Measurements from ENCODE around the gene PITX3. TPM values are rescaled to one million over a fixed set of nuclear protein-coding genes. Genes with fewer than 3 reads are reported as not detected.

PITX3 gene
- total RNA-seq, 1 donor, result not detected

DNA sequence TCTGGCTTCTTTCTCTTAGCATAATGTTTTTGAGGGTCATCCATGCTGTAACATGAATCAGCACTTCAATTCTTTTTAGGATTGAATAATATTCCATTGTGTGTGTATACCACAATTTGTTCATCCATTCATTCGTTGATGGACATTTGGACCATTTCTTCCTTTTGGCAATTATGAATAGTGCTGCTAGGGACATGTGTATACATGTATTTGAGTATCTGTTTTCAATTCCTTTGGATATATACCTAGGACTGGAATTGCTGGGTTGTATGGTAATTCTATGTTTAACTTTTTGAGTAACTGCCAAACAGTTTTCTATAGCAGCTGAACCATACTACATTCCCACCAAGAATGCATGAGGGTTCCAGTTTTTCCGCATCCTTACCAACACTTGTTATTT lies 43.2 kb upstream of the PITX3 start:
- DNase-seq (ENCODE audit: low read depth), result no peak
- TF ChIP-seq, protein P1, sequence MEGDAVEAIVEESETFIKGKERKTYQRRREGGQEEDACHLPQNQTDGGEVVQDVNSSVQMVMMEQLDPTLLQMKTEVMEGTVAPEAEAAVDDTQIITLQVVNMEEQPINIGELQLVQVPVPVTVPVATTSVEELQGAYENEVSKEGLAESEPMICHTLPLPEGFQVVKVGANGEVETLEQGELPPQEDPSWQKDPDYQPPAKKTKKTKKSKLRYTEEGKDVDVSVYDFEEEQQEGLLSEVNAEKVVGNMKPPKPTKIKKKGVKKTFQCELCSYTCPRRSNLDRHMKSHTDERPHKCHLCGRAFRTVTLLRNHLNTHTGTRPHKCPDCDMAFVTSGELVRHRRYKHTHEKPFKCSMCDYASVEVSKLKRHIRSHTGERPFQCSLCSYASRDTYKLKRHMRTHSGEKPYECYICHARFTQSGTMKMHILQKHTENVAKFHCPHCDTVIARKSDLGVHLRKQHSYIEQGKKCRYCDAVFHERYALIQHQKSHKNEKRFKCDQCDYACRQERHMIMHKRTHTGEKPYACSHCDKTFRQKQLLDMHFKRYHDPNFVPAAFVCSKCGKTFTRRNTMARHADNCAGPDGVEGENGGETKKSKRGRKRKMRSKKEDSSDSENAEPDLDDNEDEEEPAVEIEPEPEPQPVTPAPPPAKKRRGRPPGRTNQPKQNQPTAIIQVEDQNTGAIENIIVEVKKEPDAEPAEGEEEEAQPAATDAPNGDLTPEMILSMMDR (IDR thresholded peaks at IDR 0.05; ENCODE audit: insufficient read depth, low read length), result no peak

DNA sequence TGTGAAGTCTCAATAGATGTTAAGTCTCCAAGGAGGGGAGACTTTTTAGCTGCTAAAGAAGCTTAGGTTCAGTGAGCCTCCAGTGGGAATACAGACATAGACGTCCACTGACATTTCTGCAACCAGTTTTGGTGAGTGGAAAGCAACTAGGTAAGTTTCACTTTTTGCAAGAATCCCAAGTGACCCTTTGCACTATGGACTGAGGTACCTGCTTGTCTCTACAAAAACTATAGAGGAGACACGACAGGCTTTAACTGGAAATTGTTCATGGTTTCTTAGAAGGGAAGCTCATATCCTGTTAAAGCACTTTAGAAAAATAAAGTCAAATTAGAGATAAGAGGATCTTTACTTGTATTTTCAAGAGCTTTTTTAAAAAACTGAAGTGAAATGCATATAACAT lies 42.6 kb upstream of the PITX3 start:
- TF ChIP-seq, protein P1 (IDR thresholded peaks at IDR 0.05; ENCODE audit: insufficient read depth, low read length), result no peak
- no peak overlapping the region for H3K4me3 ChIP-seq (ENCODE audit: low read depth, low read length)
- no peak for DNase-seq (ENCODE audit: low read depth)

More for the DNA sequence above, 43.2 kb upstream of the PITX3 start:
- H3K4me3 ChIP-seq (ENCODE audit: low read depth, low read length), result no peak overlapping the region

DNA sequence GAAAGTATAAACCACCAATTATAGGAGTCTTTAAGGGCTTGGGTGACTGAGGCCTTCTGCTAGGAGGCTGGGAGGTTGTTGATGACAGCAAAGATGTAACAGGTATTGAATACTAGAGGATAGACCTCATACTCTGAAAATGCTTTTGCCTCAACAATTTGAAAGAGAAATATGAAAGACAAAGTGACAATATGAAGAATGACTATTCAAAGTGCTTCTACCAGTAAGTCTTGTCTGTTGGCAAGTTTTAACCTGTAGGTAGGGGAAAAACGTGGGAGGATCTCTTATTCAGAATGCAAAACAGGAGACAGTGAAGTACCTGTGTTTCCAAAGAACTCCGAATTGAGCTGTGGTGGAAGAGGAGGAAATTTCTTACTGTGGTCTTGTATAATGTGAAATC lies 42.2 kb upstream of the PITX3 start:
- H3K4me3 ChIP-seq (ENCODE audit: low read depth, low read length), result no peak overlapping the region
- TF ChIP-seq, protein P1 (IDR thresholded peaks at IDR 0.05; ENCODE audit: insufficient read depth, low read length), result no peak
- no peak for DNase-seq (ENCODE audit: low read depth)

DNA sequence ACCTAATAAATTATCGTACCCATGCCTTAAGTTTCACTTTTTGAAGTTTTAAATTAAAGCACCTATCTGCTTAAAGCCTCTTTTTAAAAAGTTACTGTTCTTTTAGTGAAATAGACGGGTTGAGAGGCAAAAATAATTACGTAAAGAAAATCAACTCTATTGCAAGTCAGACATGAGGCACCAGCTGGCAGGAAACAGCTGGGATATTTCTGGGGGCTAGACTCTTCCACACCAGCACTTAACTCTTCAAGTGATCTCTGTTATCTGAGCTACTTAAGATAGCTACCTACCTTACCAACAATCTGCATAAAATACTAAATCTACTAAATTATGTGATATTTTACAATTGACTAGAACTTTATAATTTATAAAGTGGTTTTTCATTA lies 39.8 kb upstream of the PITX3 start:
- H3K4me3 ChIP-seq (ENCODE audit: low read depth, low read length), result peak overlapping the region; percentile 27
- TF ChIP-seq, protein P1 (IDR thresholded peaks at IDR 0.05; ENCODE audit: insufficient read depth, low read length), result no peak
- DNase-seq (ENCODE audit: low read depth), result peak; percentile 33

DNA sequence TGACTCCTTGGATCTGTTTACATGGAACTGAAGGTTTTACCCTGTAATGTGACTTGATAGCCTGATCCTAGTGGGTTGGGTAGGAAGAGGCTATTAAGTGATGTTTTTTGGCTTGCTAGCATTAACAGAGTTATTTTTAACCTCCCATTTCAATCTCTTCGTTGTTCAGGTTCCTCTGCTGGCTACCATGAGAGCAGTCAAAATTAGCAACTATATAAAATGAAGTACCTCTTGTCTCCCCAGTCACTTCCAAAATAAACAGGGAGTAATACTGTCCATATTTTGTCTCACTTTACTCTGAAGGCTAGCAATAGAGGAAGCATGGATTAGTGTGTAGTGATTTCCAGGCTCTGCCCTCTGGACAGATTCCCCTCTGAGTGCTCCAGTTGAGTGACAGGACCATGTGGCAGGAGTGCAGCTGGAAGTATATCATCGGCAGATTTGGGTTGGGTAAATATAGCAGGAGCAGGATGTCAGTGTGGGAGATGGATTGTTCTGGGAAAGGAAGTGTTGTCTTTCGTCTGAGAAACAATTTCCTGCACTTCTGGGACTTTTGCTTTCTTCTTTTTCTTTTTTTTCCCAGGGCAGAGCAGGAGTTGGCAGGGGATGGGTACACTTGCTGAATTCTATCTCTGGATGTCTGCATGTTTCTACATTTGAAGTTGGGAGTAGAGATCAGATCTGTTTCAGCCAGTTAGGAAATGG lies 39.2 kb upstream of the PITX3 start:
- DNase-seq (ENCODE audit: low read depth), result peak; percentile 56
- TF ChIP-seq, protein P1 (IDR thresholded peaks at IDR 0.05; ENCODE audit: insufficient read depth, low read length), result no peak

GRCh38 chr10:102279104-102279503 lies 37.8 kb upstream of the PITX3 start:
- TF ChIP-seq, protein P1 (IDR thresholded peaks at IDR 0.05; ENCODE audit: insufficient read depth, low read length), result no peak

More for the DNA sequence above, 39.2 kb upstream of the PITX3 start:
- H3K4me3 ChIP-seq (ENCODE audit: low read depth, low read length), result peak overlapping the region; percentile 27

GRCh38 chr10:102275343-102275742 lies 34.0 kb upstream of the PITX3 start:
- TF ChIP-seq, protein P1 (IDR thresholded peaks at IDR 0.05; ENCODE audit: insufficient read depth, low read length), result no peak
- H3K4me3 ChIP-seq (ENCODE audit: low read depth, low read length), result no peak overlapping the region
- no peak for DNase-seq (ENCODE audit: low read depth)

More at GRCh38 chr10:102279104-102279503, 37.8 kb upstream of the PITX3 start:
- H3K4me3 ChIP-seq (ENCODE audit: low read depth, low read length), result no peak overlapping the region
- no peak for DNase-seq (ENCODE audit: low read depth)
